Duodenal mucosa (tissue), 2 donors: ENCODE measurements around the gene BNC1.

Experiments
- H3K27ac ChIP-seq: one replicate; pipeline ENCODE4 v1.7.0; 2013; ENCODE audit warnings: low read depth, low read length
- H3K27me3 ChIP-seq, 2 donors: one replicate each; pipeline ENCODE4 v1.7.0; 2013; ENCODE audit warnings: low read length in 2 of 2, control low read depth in 1 of 2; ENCODE audit not compliant: insufficient read depth in 2 of 2, control insufficient read depth in 1 of 2
- H3K36me3 ChIP-seq, 2 donors: one replicate each; pipeline ENCODE4 v1.7.0; 2013; ENCODE audit warnings: low read length in 2 of 2, control low read depth in 1 of 2; ENCODE audit not compliant: insufficient read depth in 2 of 2, control insufficient read depth in 1 of 2
- H3K4me1 ChIP-seq, 2 donors: one replicate each; pipeline ENCODE4 v1.7.0; 2013; ENCODE audit warnings: low read length in 2 of 2, control low read depth in 1 of 2; ENCODE audit not compliant: insufficient read depth in 2 of 2, control insufficient read depth in 1 of 2
- H3K4me3 ChIP-seq, 2 donors: one replicate each; pipeline ENCODE4 v1.7.0; 2013; ENCODE audit warnings: low read length in 2 of 2, low read depth in 1 of 2
- H3K9ac ChIP-seq, 2 donors: one replicate each; pipeline ENCODE4 v1.7.0; 2013; ENCODE audit warnings: low read length in 2 of 2, low read depth in 1 of 2
- H3K9me3 ChIP-seq, 2 donors: one replicate each; pipeline ENCODE4 v1.7.0; 2013; ENCODE audit warnings: low read length in 2 of 2, control low read depth in 1 of 2; ENCODE audit not compliant: control insufficient read depth in 1 of 2

The BNC1 gene

DNA sequence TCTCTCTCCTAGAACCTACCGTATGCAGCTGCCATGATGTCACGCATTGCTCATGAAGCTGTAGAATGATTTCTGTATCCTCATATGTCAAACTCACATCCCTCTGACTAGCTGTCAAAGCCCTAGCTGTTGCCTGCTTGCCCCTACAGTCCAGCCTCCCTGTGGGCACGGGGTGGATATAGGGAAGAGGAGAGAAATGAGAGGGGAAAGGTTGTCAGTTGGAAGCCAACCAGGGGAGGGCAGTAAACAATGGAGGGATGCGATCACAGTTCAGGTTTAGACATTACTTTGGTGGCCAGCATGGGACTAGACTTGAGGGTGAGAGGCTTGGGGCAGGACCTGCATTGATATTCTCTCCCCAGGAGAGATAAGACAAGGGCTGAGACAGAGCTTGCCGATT is 75.1 kb downstream of the BNC1 start:
- no peaks in the 10 kb centered on the region for H3K4me1 ChIP-seq
- H3K36me3 ChIP-seq, result no peaks in the 10 kb centered on the region
- no peak overlapping the region for H3K4me3 ChIP-seq
- no peaks in the 10 kb centered on the region for H3K9me3 ChIP-seq
- H3K27me3 ChIP-seq, result peaks cover 17 to 35% of the 10 kb centered on the region in 2 donors
- no peak overlapping the region for H3K9ac ChIP-seq
- H3K27ac ChIP-seq, result no peak overlapping the region

DNA sequence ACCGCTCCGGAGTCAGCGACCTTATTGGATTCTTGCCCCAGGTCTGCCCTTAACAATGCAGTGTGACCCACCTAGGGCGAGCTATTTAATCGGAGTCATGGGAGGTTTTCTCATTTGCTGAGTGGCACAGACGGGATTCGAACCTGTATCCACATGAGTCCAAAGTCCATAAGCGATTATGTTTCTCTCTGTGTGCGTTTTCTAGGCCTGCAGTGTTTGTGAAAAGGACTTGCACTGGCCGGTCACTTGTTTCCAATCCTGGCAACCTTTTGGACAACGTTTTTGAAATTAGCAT is 76.2 kb downstream of the BNC1 start:
- no peak overlapping the region for H3K9ac ChIP-seq
- H3K9me3 ChIP-seq, result no peaks in the 10 kb centered on the region
- H3K27me3 ChIP-seq, result peaks cover 17 to 35% of the 10 kb centered on the region in 2 donors
- H3K4me1 ChIP-seq, result no peaks in the 10 kb centered on the region
- peak overlapping the region; percentile 38 to 49 for H3K4me3 ChIP-seq
- H3K36me3 ChIP-seq, result no peaks in the 10 kb centered on the region
- no peak overlapping the region for H3K27ac ChIP-seq

DNA sequence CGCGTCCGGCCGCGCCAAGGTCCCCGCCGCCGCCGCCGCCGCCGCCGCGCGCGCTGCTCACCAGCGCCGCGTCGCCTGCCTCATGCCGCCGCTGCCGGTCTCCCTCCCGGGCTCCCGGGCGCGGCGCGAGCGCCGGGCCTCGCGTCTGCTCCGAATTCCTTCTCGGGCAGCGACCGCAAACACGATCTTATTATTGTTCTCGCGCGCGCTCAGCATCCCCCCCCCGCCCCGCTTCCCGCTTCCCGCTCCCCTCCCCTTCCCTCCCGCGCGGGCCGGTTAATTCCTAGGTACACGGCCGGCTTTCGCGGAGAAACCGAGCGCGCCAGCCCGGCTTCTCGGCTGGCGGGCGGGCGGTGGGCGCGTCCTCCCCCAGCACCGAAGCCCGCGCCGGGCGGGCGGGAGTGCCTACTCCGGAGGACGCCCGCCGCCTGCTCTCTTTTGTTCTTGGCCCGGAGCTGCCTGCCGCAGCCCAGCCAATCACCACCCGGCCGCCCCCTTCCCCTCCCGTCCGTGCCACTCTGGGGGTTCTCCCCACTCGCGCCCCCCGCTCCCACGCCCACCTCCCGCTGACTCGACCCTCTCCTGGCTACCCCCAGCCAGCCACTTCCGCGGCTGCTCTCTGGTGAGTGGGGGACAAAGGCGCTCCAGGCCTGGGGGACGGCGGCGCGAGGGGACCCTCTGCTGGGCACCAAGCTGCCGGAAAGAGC is 76.7 kb downstream of the BNC1 start, which contains the start of gene HDGFL3:
Gene HDGFL3, minus strand, starts transcription at position 164 of the 707 bp plus-strand sequence. CDS start 409 bp downstream, outside the sequence.
- Histone ChIP-seq H3K4me3 (peak within 1 kb of the TSS; percentile 58 to 66), H3K27ac (peak within 1 kb of the TSS; percentile 47), H3K9ac (peak within 1 kb of the TSS; percentile 22 to 35), H3K4me1 (no peaks in the 10 kb centered on the region), H3K27me3 (peaks cover 17 to 35% of the 10 kb centered on the region in 2 donors), H3K36me3 (no peaks in the 10 kb centered on the region), H3K9me3 (no peaks in the 10 kb centered on the region)

DNA sequence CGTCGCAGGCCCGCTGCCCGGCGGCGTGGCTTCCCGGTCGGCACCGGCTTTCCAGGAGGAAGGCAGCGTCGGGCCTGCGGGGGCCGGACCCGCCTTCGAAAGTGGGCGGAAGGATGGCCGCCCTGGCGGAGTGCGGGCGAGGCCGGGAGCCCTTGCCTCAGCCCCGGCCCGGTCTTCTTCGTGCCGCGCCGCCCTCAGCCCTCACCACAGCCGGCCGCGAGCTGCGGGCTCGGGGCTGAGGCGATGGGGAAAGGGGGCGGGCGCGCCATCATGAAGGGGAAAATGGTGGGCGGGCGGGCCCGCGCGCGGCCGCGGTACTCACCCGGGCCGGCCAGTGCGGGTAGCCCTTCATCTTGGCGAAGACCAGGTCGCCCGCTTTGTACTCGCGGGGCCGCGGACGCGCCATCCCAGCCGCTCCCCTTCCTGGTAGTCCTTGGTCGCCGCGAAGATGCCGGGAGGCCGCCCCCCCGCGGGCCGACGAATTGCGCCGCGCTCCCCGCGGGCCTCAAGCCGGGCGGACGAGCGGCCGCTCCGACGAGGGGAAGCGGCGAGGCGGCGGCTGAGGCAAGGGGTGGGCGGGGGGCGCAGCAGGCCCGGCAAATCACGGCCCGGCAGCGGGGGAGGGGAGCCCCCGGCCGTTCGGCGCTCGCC is 77.3 kb downstream of the BNC1 start:
- no peaks in the 10 kb centered on the region for H3K36me3 ChIP-seq
- no peaks in the 10 kb centered on the region for H3K4me1 ChIP-seq
- peak overlapping the region in 1 of 2 donors; percentile 22 for H3K9ac ChIP-seq
- H3K9me3 ChIP-seq, result no peaks in the 10 kb centered on the region
- H3K27ac ChIP-seq, result peak overlapping the region; percentile 47
- peaks cover 17 to 35% of the 10 kb centered on the region in 2 donors for H3K27me3 ChIP-seq
- peak overlapping the region; percentile 58 to 66 for H3K4me3 ChIP-seq

DNA sequence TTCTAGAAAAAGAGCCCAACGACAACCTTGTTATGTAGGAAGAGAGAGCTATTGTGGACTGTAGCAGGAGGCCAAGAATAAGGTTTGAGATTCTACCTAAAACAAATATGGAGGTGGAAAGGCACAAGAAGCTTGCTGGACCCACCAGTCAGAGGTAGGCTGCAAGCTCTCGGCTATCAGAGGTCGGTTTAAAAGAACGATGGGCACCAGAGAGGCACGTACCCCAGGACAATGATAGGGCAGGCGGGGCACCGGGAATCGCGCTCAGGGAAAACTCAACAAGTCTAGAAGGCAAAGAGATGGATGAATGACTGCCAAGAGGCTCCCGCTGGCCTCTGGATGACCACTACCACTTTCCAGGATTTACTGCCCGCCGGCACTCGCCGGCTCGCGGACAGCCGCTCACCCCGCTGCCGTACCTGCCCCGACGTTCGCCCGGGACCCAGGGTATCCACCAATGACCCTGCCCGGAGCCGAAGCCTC is 77.9 kb downstream of the BNC1 start:
- peaks cover 13 to 35% of the 10 kb centered on the region in 2 donors for H3K27me3 ChIP-seq
- H3K9me3 ChIP-seq, result no peaks in the 10 kb centered on the region
- peak overlapping the region; percentile 58 to 66 for H3K4me3 ChIP-seq
- H3K36me3 ChIP-seq, result no peaks in the 10 kb centered on the region
- H3K9ac ChIP-seq, result peak overlapping the region; percentile 22 to 35
- no peaks in the 10 kb centered on the region for H3K4me1 ChIP-seq
- peak overlapping the region; percentile 47 for H3K27ac ChIP-seq
